Suprapubic skin (tissue), 4 donors: ENCODE results near the gene CHMP4A.

ENCODE experiments used
- CTCF ChIP-seq, 2 donors: fragments of 200-600 bp in 1 of 2; fragments of 450-650 bp in 1 of 2; sonication (generic) in 1 of 2; IDR thresholded peaks; one replicate each; pipeline ENCODE4 v1.5.1; 2016 to 2019; ENCODE audit warnings: antibody characterized with exemption in 2 of 2, mild to moderate bottlenecking in 1 of 2, moderate library complexity in 1 of 2
- POLR2A ChIP-seq, 2 donors: fragments of 450-650 bp; IDR thresholded peaks; one replicate each; pipeline ENCODE4 v1.6.1; 2017; ENCODE audit warnings: antibody characterized with exemption in 2 of 2, mild to moderate bottlenecking in 2 of 2, moderate library complexity in 2 of 2
- POLR2AphosphoS5 ChIP-seq, 3 donors: sonication (generic); formaldehyde crosslinking; IDR thresholded peaks; one replicate each; pipeline ENCODE4 v1.6.1; 2017; ENCODE audit warnings: antibody characterized with exemption in 3 of 3

DNA sequence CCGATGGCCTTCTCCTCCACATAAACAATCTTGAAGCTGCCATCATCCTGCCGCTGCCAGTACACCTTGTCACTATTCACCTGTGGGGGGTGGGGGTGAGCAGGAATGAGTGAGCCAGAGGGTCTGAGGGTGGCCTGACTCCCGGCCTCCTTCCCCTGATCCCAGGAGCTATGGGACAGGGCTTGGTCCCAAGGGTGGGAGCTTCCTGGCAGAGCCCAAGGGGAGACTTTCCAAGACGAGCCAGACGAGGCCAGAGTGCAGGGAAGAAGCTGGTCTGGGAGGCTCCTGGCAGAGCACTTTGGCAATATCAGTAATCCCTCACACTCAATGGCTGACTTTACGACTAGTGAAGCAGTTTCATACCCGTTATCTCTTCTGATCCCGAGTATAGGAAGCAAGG lies 42.1 kb upstream of the CHMP4A start:
- TF ChIP-seq POLR2A (IDR thresholded peaks at IDR 0.05), result no peak
- no peak for TF ChIP-seq CTCF (IDR thresholded peaks at IDR 0.05)
- no peak for TF ChIP-seq POLR2AphosphoS5 (IDR thresholded peaks at IDR 0.05)
